Tibial nerve (tissue), 4 donors: ENCODE results near the gene GRHL1. TPM values are rescaled to one million over a fixed set of nuclear protein-coding genes. Genes with fewer than 3 reads are reported as not detected.

Experiments used
- DNase-seq, 2 donors: peaks; one replicate each; pipeline ENCODE4 v3.0.0-alpha.2; 2019; ENCODE audit warnings: low spot score in 2 of 2
- H3K27ac ChIP-seq, 4 donors: fragments of 200-600 bp; sonication (generic) in 3 of 4; one replicate each; pipeline ENCODE4 v1.5.1; 2017 to 2019; ENCODE audit warnings: mild to moderate bottlenecking in 1 of 4
- H3K27me3 ChIP-seq, 2 donors: fragments of 200-600 bp; sonication (generic) in 1 of 2; one replicate each; pipeline versions ENCODE4 v1.5.1 to v1.6.0; 2017 to 2019
- H3K36me3 ChIP-seq, 3 donors: fragments of 200-600 bp; sonication (generic); one replicate each; pipeline ENCODE4 v1.5.1; 2018 to 2019
- H3K4me1 ChIP-seq, 4 donors: fragments of 200-600 bp; sonication (generic) in 3 of 4; one replicate each; pipeline ENCODE4 v1.5.1; 2017 to 2019
- H3K4me3 ChIP-seq, 4 donors: fragments of 200-600 bp; sonication (generic) in 3 of 4; one replicate each; pipeline ENCODE4 v1.5.1; 2017 to 2019; ENCODE audit warnings: mild to moderate bottlenecking in 1 of 4, moderate library complexity in 1 of 4
- H3K9me3 ChIP-seq, 4 donors: fragments of 200-600 bp; sonication (generic) in 3 of 4; one replicate each; pipeline ENCODE4 v1.5.1; 2017 to 2019
- EP300 ChIP-seq, 2 donors: sonication (generic); formaldehyde crosslinking; IDR thresholded peaks; one replicate each; pipeline ENCODE4 v1.6.1; 2017; ENCODE audit warnings: antibody characterized with exemption in 2 of 2, mild to moderate bottlenecking in 1 of 2
- POLR2A ChIP-seq, 2 donors: fragments of 450-650 bp; IDR thresholded peaks; one replicate each; pipeline ENCODE4 v1.6.1; 2017; ENCODE audit warnings: antibody characterized with exemption in 2 of 2, mild to moderate bottlenecking in 2 of 2, moderate library complexity in 2 of 2
- WGBS, 2 donors: methylation state at CpG; one replicate each; pipeline ENCODE4 v1.1.5; 2018; 5-methylcytosine and 5-hydroxymethylcytosine counted together
- total RNA-seq, 4 donors: library from RNA; depleted of rRNA; stranded (reverse); fragments of >200 nt; gene quantifications; one replicate each; pipeline ENCODE4 v1.1.0, GENCODE V29; 2016
- TF ChIP-seq, protein P1 (sequence below), 5 experiments: fragments of 200-600 bp in 3 of 5; fragments of 450-650 bp in 2 of 5; sonication (generic) in 3 of 5; IDR thresholded peaks; one replicate each; pipeline ENCODE4 v1.5.1; 2016 to 2019; ENCODE audit warnings: antibody characterized with exemption in 5 of 5, mild to moderate bottlenecking in 3 of 5, moderate library complexity in 2 of 5

Gene GRHL1
- total RNA-seq, 4 donors from 2014 or later = 0.66 to 4.2 (median 2.3) TPM; not detected in 1

DNA sequence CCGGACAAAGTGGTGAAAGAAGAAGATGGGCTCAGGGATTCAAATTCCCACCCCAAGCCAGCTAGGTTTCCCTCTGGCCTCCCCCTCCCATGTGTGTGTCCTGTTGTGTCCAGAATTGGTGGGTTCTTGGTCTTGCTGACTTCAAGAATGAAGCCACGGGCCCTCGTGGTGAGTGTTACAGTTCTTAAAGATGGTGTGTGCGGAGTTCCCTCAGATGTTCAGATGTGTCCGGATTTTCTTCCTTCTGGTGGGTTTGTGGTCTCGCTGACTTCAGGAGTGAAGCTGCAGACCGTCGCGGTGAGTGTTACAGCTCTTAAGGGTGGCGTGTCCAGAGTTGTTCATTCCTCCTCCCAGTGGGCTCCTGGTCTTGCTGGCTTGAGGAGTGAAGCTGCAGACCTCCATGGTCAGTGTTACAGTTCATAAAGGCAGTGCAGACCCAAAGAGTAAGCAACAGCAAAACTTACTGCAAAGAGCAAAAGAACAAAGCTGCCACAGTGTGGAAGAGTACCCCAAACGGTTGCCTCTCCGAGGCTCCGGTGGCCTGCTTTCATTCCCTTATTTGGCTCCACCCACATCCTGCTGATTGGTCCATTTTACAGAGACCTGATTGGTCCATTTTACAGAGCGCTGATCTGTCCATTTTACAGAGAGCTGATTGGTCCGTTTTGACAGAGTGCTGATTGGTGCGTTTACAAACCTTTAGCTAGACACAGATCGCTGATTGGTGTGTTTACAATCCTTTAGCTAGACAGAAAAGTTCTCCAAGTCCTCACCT is 54.2 kb downstream of the GRHL1 start:
- Histone ChIP-seq H3K27me3 (no peaks in the 10 kb centered on the region), H3K4me3 (no peak overlapping the region), H3K27ac (no peak overlapping the region), H3K36me3 (no peaks in the 10 kb centered on the region), H3K4me1 (peaks cover 0 to 41% (median 21%) of the 10 kb centered on the region in 4 donors), H3K9me3 (no peaks in the 10 kb centered on the region)
- WGBS, 2 donors = 92 to 93% methylated on average over 17 of the region's 17 CpGs
- no peak for DNase-seq
- TF ChIP-seq EP300 (IDR thresholded peaks at IDR 0.05) (no peak), POLR2A (IDR thresholded peaks at IDR 0.05) (no peak)
- TF ChIP-seq, protein P1, sequence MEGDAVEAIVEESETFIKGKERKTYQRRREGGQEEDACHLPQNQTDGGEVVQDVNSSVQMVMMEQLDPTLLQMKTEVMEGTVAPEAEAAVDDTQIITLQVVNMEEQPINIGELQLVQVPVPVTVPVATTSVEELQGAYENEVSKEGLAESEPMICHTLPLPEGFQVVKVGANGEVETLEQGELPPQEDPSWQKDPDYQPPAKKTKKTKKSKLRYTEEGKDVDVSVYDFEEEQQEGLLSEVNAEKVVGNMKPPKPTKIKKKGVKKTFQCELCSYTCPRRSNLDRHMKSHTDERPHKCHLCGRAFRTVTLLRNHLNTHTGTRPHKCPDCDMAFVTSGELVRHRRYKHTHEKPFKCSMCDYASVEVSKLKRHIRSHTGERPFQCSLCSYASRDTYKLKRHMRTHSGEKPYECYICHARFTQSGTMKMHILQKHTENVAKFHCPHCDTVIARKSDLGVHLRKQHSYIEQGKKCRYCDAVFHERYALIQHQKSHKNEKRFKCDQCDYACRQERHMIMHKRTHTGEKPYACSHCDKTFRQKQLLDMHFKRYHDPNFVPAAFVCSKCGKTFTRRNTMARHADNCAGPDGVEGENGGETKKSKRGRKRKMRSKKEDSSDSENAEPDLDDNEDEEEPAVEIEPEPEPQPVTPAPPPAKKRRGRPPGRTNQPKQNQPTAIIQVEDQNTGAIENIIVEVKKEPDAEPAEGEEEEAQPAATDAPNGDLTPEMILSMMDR (IDR thresholded peaks at IDR 0.05) = no peak

DNA sequence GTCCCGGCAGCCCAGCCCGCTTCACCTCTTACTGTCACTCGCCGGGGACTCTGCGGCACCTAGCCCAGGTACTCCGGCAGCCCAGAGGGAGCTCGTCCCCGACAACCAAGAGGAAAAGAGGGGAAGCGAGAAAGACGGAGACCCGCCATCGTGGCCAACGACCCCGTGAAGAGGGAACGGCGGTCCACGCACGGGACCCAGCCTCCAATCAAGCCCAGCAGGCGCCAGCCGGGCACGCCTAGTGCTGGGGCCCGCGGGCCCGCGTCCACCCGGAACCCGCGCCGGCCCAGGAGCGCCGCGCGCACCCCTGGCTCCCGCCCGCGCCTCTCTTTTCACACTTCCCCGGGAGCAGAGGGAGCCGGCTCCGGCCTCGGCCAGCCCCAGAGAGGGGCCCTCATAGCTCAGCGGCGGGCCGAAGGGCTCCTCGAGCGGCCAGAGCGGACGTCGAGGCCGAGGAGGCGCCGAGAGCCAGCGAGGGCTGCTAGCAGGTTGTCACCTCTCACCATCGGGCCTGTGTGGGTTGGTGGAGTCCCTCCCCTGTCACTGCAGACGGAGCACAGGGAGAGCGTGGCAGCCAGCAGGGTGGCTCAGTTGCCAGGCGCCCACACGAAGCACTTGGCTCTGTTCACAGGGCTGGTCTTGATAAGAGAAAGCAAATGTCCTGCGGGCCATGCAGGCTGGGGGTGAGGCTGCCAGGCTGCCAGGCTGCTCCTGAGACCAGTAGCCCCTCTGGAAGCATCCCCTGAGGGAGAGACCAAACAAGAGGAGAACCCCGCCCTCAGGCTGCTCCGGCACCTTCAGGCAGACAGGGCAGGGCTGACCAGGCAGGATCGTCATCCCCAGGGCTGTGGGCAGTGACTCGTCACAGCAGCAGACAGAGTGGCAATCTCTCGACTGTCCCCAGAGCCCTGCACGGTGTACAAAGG is 55.0 kb downstream of the GRHL1 start:
- Histone ChIP-seq H3K9me3 (no peaks in the 10 kb centered on the region), H3K4me1 (peaks cover 0 to 43% (median 22%) of the 10 kb centered on the region in 4 donors), H3K27me3 (no peaks in the 10 kb centered on the region), H3K36me3 (no peaks in the 10 kb centered on the region), H3K27ac (peak overlapping the region in 3 of 4 donors; percentile 13 to 39 (median 20)), H3K4me3 (peak overlapping the region in 2 of 4 donors; percentile 17 to 26)
- DNase-seq = no peak
- no peak for TF ChIP-seq POLR2A (IDR thresholded peaks at IDR 0.05)
- TF ChIP-seq EP300 (IDR thresholded peaks at IDR 0.05) = no peak
- TF ChIP-seq, protein P1 (IDR thresholded peaks at IDR 0.05) = no peak
- WGBS, 2 donors = 59 to 72% methylated on average over 38 to 63 of the region's 64 CpGs

DNA sequence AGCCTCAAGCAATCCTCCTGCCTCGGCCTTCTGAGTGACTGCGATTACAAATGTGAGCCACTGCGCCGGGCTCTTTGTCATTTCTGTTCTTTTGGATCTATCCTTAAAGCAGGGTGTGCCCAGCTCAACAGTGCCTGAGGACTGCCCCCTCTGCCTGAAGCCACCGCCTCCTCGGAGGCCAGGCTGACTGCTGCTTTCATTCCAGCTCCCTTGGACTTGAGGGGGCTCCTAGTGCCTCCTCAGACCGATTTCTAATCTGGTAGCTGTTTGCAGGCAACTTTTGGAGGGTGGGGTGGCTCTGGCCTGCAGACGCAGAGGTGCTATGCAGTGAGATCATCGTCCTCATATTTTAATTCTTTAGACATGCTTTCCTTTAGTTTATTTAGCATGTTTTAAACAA is 55.9 kb downstream of the GRHL1 start:
- Histone ChIP-seq H3K36me3 (no peaks in the 10 kb centered on the region), H3K4me1 (peaks cover 0 to 43% (median 22%) of the 10 kb centered on the region in 4 donors), H3K4me3 (no peak overlapping the region), H3K27ac (peak overlapping the region in 2 of 4 donors; percentile 10 to 39), H3K9me3 (no peaks in the 10 kb centered on the region), H3K27me3 (no peaks in the 10 kb centered on the region)
- WGBS, 2 donors = 67 to 74% methylated on average over 9 of the region's 9 CpGs
- no peak for TF ChIP-seq POLR2A (IDR thresholded peaks at IDR 0.05)
- no peak for TF ChIP-seq EP300 (IDR thresholded peaks at IDR 0.05)
- TF ChIP-seq, protein P1 (IDR thresholded peaks at IDR 0.05) = no peak
- no peak for DNase-seq

DNA sequence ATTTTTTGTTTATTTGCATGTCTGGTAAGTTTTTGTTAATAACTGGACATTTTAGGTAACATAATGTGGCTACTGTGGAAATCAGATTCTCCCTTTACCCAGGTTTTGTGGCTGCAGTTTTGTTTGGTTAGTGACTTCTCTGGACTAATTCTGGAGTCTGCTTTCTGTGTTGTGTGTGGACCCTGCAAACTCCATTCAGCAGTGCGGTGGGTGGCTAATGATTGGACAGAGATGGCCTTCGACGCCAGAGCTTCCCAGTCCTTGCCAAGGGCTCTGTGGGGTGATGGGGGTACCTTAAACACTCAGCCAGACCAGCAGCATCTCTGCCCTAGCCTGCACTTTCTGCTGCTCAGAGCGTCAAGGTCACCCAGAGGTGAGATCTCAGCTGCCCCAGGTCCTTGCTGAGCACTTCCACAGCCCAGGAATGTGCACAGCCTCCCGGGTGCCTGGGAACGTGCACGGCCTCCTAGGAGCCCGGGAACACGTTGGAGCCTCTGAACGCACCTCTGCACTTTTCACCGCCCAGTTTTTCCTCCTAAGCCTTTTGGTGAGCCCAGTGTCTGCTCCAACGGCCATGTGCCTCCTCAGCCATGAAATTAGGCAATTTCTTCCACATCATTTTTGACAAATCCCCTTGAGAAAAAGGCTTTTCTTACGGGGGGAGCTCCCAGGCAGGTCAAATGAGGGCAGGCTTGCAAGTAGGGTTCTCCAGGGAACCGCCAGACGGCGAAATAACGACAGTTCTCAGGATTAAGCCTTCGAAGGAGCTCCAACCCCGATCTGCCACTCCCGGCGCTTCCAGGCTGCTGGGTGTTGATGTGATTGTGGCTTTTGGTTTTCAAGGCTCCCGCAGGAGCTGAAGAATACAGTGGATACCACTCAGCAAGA is 56.7 kb downstream of the GRHL1 start:
- TF ChIP-seq, protein P1 (IDR thresholded peaks at IDR 0.05) = no peak
- peak in 1 of 2 donors; percentile 72 for TF ChIP-seq EP300 (IDR thresholded peaks at IDR 0.05)
- Histone ChIP-seq H3K4me1 (peaks cover 0 to 43% (median 22%) of the 10 kb centered on the region in 4 donors), H3K27me3 (no peaks in the 10 kb centered on the region), H3K9me3 (no peaks in the 10 kb centered on the region), H3K36me3 (no peaks in the 10 kb centered on the region), H3K27ac (peak overlapping the region in 2 of 4 donors; percentile 65 to 74), H3K4me3 (no peak overlapping the region)
- WGBS, 2 donors = 63 to 68% methylated on average over 21 to 22 of the region's 22 CpGs
- no peak for DNase-seq
